ENCODE data around the gene DCAF6.

Gene DCAF6

GRCh38 chr1:167991546-167991945, 55.1 kb downstream of the DCAF6 start:
- 100% methylated on average over 2 of the region's 2 CpGs for WGBS
- H3K4ac ChIP-seq (ENCODE audit: low read depth in 1 of 2, low read length in 2 of 2), result no peak overlapping the region

GRCh38 chr1:167993720-167994119, 57.2 kb downstream of the DCAF6 start:
- no peak overlapping the region for H3K23ac ChIP-seq (ENCODE audit: low read length in 2 of 2)
- no peaks in the 10 kb centered on the region for H3K9me3 ChIP-seq (ENCODE audit: control insufficient read depth, low read length)
- WGBS, result 100% methylated on average over 1 of the region's 2 CpGs
- H3K79me1 ChIP-seq (replicated peaks; ENCODE audit: low read length, poor library complexity, severe bottlenecking), result peaks cover 11% of the 10 kb centered on the region
- no peak overlapping the region for H3K18ac ChIP-seq (ENCODE audit: low read depth in 1 of 2, low read length in 2 of 2)
- no peak overlapping the region for H2AK5ac ChIP-seq (ENCODE audit: low read length, severe bottlenecking)
- H2BK15ac ChIP-seq (ENCODE audit: low read depth, poor library complexity, severe bottlenecking), result no peak overlapping the region
- no peaks in the 10 kb centered on the region for H3K4me1 ChIP-seq (ENCODE audit: control insufficient read depth, insufficient read depth, low read depth, low read length)
- no peak overlapping the region for H2BK120ac ChIP-seq (ENCODE audit: low read depth, low read length)
- H2BK5ac ChIP-seq (ENCODE audit: low read depth, low read length, poor library complexity, severe bottlenecking), result no peak overlapping the region
- no peak for DNase-seq
- H3K4me2 ChIP-seq (ENCODE audit: low read length, poor library complexity, severe bottlenecking), result no peak overlapping the region
- H3K36me3 ChIP-seq (ENCODE audit: control insufficient read depth in 1 of 2, insufficient read depth in 2 of 2, low read depth in 1 of 2, low read length in 2 of 2), result peaks cover 7 to 87% of the 10 kb centered on the region in 2 experiments
- no peak overlapping the region for H3K9ac ChIP-seq (ENCODE audit: low read length)
- no peak overlapping the region for H4K8ac ChIP-seq (ENCODE audit: low read length)
- H3K27me3 ChIP-seq (ENCODE audit: control insufficient read depth in 1 of 2, insufficient read depth in 1 of 2, low read length in 2 of 2), result no peaks in the 10 kb centered on the region
- H2AFZ ChIP-seq (ENCODE audit: low read depth, low read length), result no peak overlapping the region
- H3K4ac ChIP-seq (ENCODE audit: low read depth in 1 of 2, low read length in 2 of 2), result no peak overlapping the region
- H3K14ac ChIP-seq (ENCODE audit: low read length in 2 of 2), result no peak overlapping the region
- no peak overlapping the region for H3K27ac ChIP-seq (ENCODE audit: low read length, poor library complexity, severe bottlenecking)
- H3K4me3 ChIP-seq (ENCODE audit: insufficient read depth in 1 of 2, low read depth in 1 of 2, low read length in 2 of 2), result no peak overlapping the region
- H4K91ac ChIP-seq (ENCODE audit: low read length), result no peak overlapping the region
- no peak overlapping the region for H2BK12ac ChIP-seq (ENCODE audit: low read length in 2 of 2)

More at GRCh38 chr1:167991546-167991945, 55.1 kb downstream of the DCAF6 start:
- no peak overlapping the region for H4K8ac ChIP-seq (ENCODE audit: low read length)
- H3K27ac ChIP-seq (ENCODE audit: low read length, poor library complexity, severe bottlenecking), result no peak overlapping the region
- H2BK5ac ChIP-seq (ENCODE audit: low read depth, low read length, poor library complexity, severe bottlenecking), result no peak overlapping the region
- no peaks in the 10 kb centered on the region for H3K27me3 ChIP-seq (ENCODE audit: control insufficient read depth in 1 of 2, insufficient read depth in 1 of 2, low read length in 2 of 2)
- H3K36me3 ChIP-seq (ENCODE audit: control insufficient read depth in 1 of 2, insufficient read depth in 2 of 2, low read depth in 1 of 2, low read length in 2 of 2), result peaks cover 9 to 80% of the 10 kb centered on the region in 2 experiments
- H2BK12ac ChIP-seq (ENCODE audit: low read length in 2 of 2), result no peak overlapping the region
- no peak overlapping the region for H2BK120ac ChIP-seq (ENCODE audit: low read depth, low read length)
- H3K14ac ChIP-seq (ENCODE audit: low read length in 2 of 2), result no peak overlapping the region
- H3K9ac ChIP-seq (ENCODE audit: low read length), result no peak overlapping the region
- no peak overlapping the region for H2BK15ac ChIP-seq (ENCODE audit: low read depth, poor library complexity, severe bottlenecking)
- peaks cover 10% of the 10 kb centered on the region for H3K79me1 ChIP-seq (replicated peaks; ENCODE audit: low read length, poor library complexity, severe bottlenecking)
- no peak overlapping the region for H3K4me3 ChIP-seq (ENCODE audit: insufficient read depth in 1 of 2, low read depth in 1 of 2, low read length in 2 of 2)
- no peak overlapping the region for H2AK5ac ChIP-seq (ENCODE audit: low read length, severe bottlenecking)
- H3K9me3 ChIP-seq (ENCODE audit: control insufficient read depth, low read length), result no peaks in the 10 kb centered on the region
- H2AFZ ChIP-seq (ENCODE audit: low read depth, low read length), result no peak overlapping the region
- no peak overlapping the region for H4K91ac ChIP-seq (ENCODE audit: low read length)
- no peak for DNase-seq
- H3K4me1 ChIP-seq (ENCODE audit: control insufficient read depth, insufficient read depth, low read depth, low read length), result no peaks in the 10 kb centered on the region
- no peak overlapping the region for H3K23ac ChIP-seq (ENCODE audit: low read length in 2 of 2)
- no peak overlapping the region for H3K18ac ChIP-seq (ENCODE audit: low read depth in 1 of 2, low read length in 2 of 2)
- H3K4me2 ChIP-seq (ENCODE audit: low read length, poor library complexity, severe bottlenecking), result no peak overlapping the region

- Histone ChIP-seq H3K4me3 (ENCODE audit: insufficient read depth in 1 of 2, low read depth in 1 of 2, low read length in 2 of 2) (no peak overlapping the region), H4K8ac (ENCODE audit: low read length) (no peak overlapping the region), H3K79me1 (replicated peaks; ENCODE audit: low read length, poor library complexity, severe bottlenecking) (peaks cover 13% of the 10 kb centered on the region), H3K14ac (ENCODE audit: low read length in 2 of 2) (no peak overlapping the region), H3K23ac (ENCODE audit: low read length in 2 of 2) (no peak overlapping the region), H3K27me3 (ENCODE audit: control insufficient read depth in 1 of 2, insufficient read depth in 1 of 2, low read length in 2 of 2) (no peaks in the 10 kb centered on the region), H3K36me3 (ENCODE audit: control insufficient read depth in 1 of 2, insufficient read depth in 2 of 2, low read depth in 1 of 2, low read length in 2 of 2) (peaks cover 7 to 90% of the 10 kb centered on the region in 2 experiments), H2AFZ (ENCODE audit: low read depth, low read length) (no peak overlapping the region), H2BK120ac (ENCODE audit: low read depth, low read length) (no peak overlapping the region), H3K4me2 (ENCODE audit: low read length, poor library complexity, severe bottlenecking) (no peak overlapping the region), H3K4ac (ENCODE audit: low read depth in 1 of 2, low read length in 2 of 2) (no peak overlapping the region), H3K27ac (ENCODE audit: low read length, poor library complexity, severe bottlenecking) (no peak overlapping the region), H2BK5ac (ENCODE audit: low read depth, low read length, poor library complexity, severe bottlenecking) (no peak overlapping the region), H3K18ac (ENCODE audit: low read depth in 1 of 2, low read length in 2 of 2) (no peak overlapping the region), H2AK5ac (ENCODE audit: low read length, severe bottlenecking) (no peak overlapping the region), H2BK12ac (ENCODE audit: low read length in 2 of 2) (no peak overlapping the region), H3K9ac (ENCODE audit: low read length) (no peak overlapping the region), H2BK15ac (ENCODE audit: low read depth, poor library complexity, severe bottlenecking) (no peak overlapping the region), H4K91ac (ENCODE audit: low read length) (no peak overlapping the region), H3K4me1 (ENCODE audit: control insufficient read depth, insufficient read depth, low read depth, low read length) (no peaks in the 10 kb centered on the region), H3K9me3 (ENCODE audit: control insufficient read depth, low read length) (no peaks in the 10 kb centered on the region)
- no CpG with 5 or more reads among the region's 2 CpGs for WGBS
- DNase-seq, result no peak
Observed at GRCh38 chr1:167994560-167994959, 58.1 kb downstream of the DCAF6 start.

GRCh38 chr1:167995038-167995437, 58.6 kb downstream of the DCAF6 start:
- Histone ChIP-seq H3K27ac (ENCODE audit: low read length, poor library complexity, severe bottlenecking) (no peak overlapping the region), H2BK5ac (ENCODE audit: low read depth, low read length, poor library complexity, severe bottlenecking) (no peak overlapping the region), H4K8ac (ENCODE audit: low read length) (no peak overlapping the region), H3K36me3 (ENCODE audit: control insufficient read depth in 1 of 2, insufficient read depth in 2 of 2, low read depth in 1 of 2, low read length in 2 of 2) (peaks cover 7 to 92% of the 10 kb centered on the region in 2 experiments), H2BK15ac (ENCODE audit: low read depth, poor library complexity, severe bottlenecking) (no peak overlapping the region), H3K9me3 (ENCODE audit: control insufficient read depth, low read length) (no peaks in the 10 kb centered on the region), H2AFZ (ENCODE audit: low read depth, low read length) (no peak overlapping the region), H2AK5ac (ENCODE audit: low read length, severe bottlenecking) (no peak overlapping the region), H3K23ac (ENCODE audit: low read length in 2 of 2) (no peak overlapping the region), H3K18ac (ENCODE audit: low read depth in 1 of 2, low read length in 2 of 2) (no peak overlapping the region), H3K79me1 (replicated peaks; ENCODE audit: low read length, poor library complexity, severe bottlenecking) (peaks cover 13% of the 10 kb centered on the region), H3K4me3 (ENCODE audit: insufficient read depth in 1 of 2, low read depth in 1 of 2, low read length in 2 of 2) (no peak overlapping the region), H3K4me1 (ENCODE audit: control insufficient read depth, insufficient read depth, low read depth, low read length) (no peaks in the 10 kb centered on the region), H3K9ac (ENCODE audit: low read length) (no peak overlapping the region), H2BK12ac (ENCODE audit: low read length in 2 of 2) (no peak overlapping the region), H2BK120ac (ENCODE audit: low read depth, low read length) (no peak overlapping the region), H3K14ac (ENCODE audit: low read length in 2 of 2) (no peak overlapping the region), H4K91ac (ENCODE audit: low read length) (no peak overlapping the region), H3K4ac (ENCODE audit: low read depth in 1 of 2, low read length in 2 of 2) (no peak overlapping the region), H3K27me3 (ENCODE audit: control insufficient read depth in 1 of 2, insufficient read depth in 1 of 2, low read length in 2 of 2) (no peaks in the 10 kb centered on the region), H3K4me2 (ENCODE audit: low read length, poor library complexity, severe bottlenecking) (no peak overlapping the region)
- DNase-seq, result no peak
- WGBS, result 100% methylated on average over 3 of the region's 3 CpGs
